ENCODE measurements around the gene CHAMP1.

- TF ChIP-seq, protein P1, sequence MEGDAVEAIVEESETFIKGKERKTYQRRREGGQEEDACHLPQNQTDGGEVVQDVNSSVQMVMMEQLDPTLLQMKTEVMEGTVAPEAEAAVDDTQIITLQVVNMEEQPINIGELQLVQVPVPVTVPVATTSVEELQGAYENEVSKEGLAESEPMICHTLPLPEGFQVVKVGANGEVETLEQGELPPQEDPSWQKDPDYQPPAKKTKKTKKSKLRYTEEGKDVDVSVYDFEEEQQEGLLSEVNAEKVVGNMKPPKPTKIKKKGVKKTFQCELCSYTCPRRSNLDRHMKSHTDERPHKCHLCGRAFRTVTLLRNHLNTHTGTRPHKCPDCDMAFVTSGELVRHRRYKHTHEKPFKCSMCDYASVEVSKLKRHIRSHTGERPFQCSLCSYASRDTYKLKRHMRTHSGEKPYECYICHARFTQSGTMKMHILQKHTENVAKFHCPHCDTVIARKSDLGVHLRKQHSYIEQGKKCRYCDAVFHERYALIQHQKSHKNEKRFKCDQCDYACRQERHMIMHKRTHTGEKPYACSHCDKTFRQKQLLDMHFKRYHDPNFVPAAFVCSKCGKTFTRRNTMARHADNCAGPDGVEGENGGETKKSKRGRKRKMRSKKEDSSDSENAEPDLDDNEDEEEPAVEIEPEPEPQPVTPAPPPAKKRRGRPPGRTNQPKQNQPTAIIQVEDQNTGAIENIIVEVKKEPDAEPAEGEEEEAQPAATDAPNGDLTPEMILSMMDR (IDR thresholded peaks at IDR 0.05) = no peak
- no peak for TF ChIP-seq POLR2A (IDR thresholded peaks at IDR 0.05)
These were observed 15.8 kb downstream of the CHAMP1 start for GRCh38 chr13:114330086-114330485.
